Thyroid gland (tissue), 4 donors: ENCODE measurements around the gene EPHA2.

Experiments
- CTCF ChIP-seq, 6 experiments: fragments of 200-600 bp in 3 of 6; fragments of 450-650 bp in 3 of 6; sonication (generic) in 3 of 6; IDR thresholded peaks; one replicate each; pipeline ENCODE4 v1.5.1; 2016 to 2019; ENCODE audit warnings: antibody characterized with exemption in 6 of 6, mild to moderate bottlenecking in 2 of 6, inconsistent platforms in 1 of 6, moderate library complexity in 1 of 6
- POLR2A ChIP-seq, 2 donors: fragments of 450-650 bp; IDR thresholded peaks; one replicate each; pipeline ENCODE4 v1.6.1; 2017; ENCODE audit warnings: antibody characterized with exemption in 2 of 2, mild to moderate bottlenecking in 2 of 2, moderate library complexity in 1 of 2

DNA sequence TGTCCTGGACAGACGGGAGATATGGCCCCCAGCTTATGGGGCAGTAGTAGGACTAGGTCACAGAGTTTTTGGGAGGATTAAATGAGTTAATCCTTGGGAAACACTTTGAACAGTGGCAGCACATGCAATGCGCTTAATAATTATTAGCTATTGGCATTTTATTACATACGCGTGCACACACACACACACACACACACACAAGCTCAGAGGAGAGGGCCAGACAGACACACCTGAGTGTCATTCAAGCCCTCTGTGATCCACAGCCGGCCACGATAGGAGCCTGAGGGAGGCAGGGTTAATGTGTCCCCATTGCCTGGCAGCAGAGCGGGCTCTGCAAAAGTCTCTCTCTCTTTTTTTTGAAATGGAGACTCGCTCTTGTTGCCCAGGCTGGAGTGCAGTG, 37.9 kb downstream of the EPHA2 start:
- TF ChIP-seq CTCF (IDR thresholded peaks at IDR 0.05) (no peak), POLR2A (IDR thresholded peaks at IDR 0.05) (no peak)
